SH-SY5Y (cell line): ENCODE results near the gene TMEM87A.

ENCODE experiments used
- GATA2 ChIP-seq: IDR thresholded peaks from 2 replicates; pipeline ENCODE4 v1.6.1; 2011; ENCODE audit warnings: mild to moderate bottlenecking, low read depth, low read length
- GATA3 ChIP-seq: IDR thresholded peaks from 2 replicates; pipeline ENCODE4 v1.6.1; 2011; ENCODE audit warnings: low read depth, mild to moderate bottlenecking, low read length, moderate library complexity

DNA sequence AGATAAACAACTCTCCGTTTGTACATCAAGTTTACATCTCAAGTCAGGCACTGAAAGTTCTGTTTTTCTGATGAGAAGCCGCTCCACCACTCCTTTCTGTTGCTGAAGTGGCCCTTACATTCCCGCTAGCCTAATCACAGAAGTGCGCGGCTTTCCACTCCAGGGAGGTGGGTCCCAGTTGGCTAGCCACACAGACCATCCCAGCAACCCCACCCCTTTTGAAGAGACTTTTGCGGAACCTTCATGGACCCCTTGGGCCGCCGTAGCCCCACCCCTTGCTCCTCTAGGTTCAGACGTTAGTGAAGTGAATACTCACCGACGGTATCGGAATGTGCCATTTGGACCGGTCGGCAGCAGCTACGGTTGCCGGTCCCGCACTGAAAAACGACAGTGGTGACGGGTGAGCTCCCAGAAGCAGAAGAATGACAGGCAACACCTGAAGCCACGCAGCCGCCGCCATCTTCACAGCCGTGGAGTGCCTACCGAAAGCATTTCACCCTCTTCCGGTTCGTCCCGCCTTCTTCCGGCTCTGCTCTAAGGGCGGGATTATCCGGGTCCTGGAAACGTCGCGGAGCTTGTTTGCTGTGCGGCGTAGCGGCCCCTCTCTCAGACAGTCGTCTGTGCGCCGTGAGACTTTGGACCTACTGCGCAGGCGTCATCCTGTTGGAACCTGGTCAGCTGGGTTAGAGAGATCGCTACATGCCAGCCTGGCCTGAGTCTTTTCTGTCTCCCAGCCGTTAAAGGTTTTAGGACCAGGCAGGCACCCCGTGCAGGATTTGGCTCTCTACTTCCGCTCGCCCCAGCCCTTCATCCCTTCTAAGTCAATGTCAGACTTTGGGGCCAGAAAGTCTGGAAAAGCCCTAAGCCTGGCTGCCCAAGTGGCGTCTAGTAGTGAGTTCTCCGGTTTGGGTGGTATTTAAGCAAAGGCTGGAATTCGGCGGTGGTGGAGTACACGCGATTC is at the start of gene TMEM87A, which contains the start of gene GANC:
- TF ChIP-seq GATA2 (0 out of 2 replicates have a peak, but pooled peaks have one; percentile 5), GATA3 (no peak)
